ENCODE results near the gene FAM222B.
"Not testable (repeated sequence)": the region's sequence is repeated elsewhere in the genome, so short reads cannot be mapped to it uniquely, and the experiment has no call there.

The FAM222B gene

GRCh38 chr17:28737316-28737715 is 105.3 kb downstream of the FAM222B start:
- peak overlapping the region; percentile 69 for H3K9ac ChIP-seq (ENCODE audit: low read length)
- peaks cover 57% of the 10 kb centered on the region for H3F3A ChIP-seq (ENCODE audit: insufficient read depth)
- TF ChIP-seq EZH2phosphoT487 (conservative IDR thresholded peaks at IDR 0.05; ENCODE audit: low read length) (no peak), CTCF (IDR thresholded peaks at IDR 0.05; ENCODE audit: insufficient read depth, low read length, poor library complexity, severe bottlenecking) (no peak)
- peaks cover 10% of the 10 kb centered on the region; the same call in 1 of the 2 replicates for H3K36me3 ChIP-seq (ENCODE audit: low read length)
- no peak overlapping the region for H3K4me3 ChIP-seq (ENCODE audit: insufficient read depth, low read length, poor library complexity, severe bottlenecking)
- no peak overlapping the region for H2AFZ ChIP-seq (ENCODE audit: low read depth, low read length, severe bottlenecking)
- H3K9me2 ChIP-seq (replicated peaks; ENCODE audit: insufficient read depth, low read length): no peaks in the 10 kb centered on the region
- no peaks in the 10 kb centered on the region for H3K27me3 ChIP-seq (ENCODE audit: low read length)
- peaks cover 6% of the 10 kb centered on the region; the same call in 1 of the 2 replicates for H3K9me3 ChIP-seq (ENCODE audit: insufficient read depth, low read length)
- peak overlapping the region; percentile 99 for H3K27ac ChIP-seq (ENCODE audit: low read depth, low read length)
- H3K4me2 ChIP-seq (ENCODE audit: low read depth, low read length, poor library complexity, severe bottlenecking): peak overlapping the region; percentile 79
- no peaks in the 10 kb centered on the region for H4K20me1 ChIP-seq (ENCODE audit: low read depth, low read length)
- no peaks in the 10 kb centered on the region for H3K79me2 ChIP-seq (ENCODE audit: insufficient read depth, low read length)

- not testable (repeated sequence) for H3K79me2 ChIP-seq (ENCODE audit: insufficient read depth, low read length); H3K9me2 ChIP-seq (replicated peaks; ENCODE audit: insufficient read depth, low read length); H2AFZ ChIP-seq (ENCODE audit: low read depth, low read length, severe bottlenecking); H4K20me1 ChIP-seq (ENCODE audit: low read depth, low read length); H3K4me2 ChIP-seq (ENCODE audit: low read depth, low read length, poor library complexity, severe bottlenecking); H3K4me3 ChIP-seq (ENCODE audit: insufficient read depth, low read length, poor library complexity, severe bottlenecking); H3K27me3 ChIP-seq (ENCODE audit: low read length); H3K9me3 ChIP-seq (ENCODE audit: insufficient read depth, low read length); H3K9ac ChIP-seq (ENCODE audit: low read length)
- peaks cover 10% of the 10 kb centered on the region; the same call in 1 of the 2 replicates for H3K36me3 ChIP-seq (ENCODE audit: low read length)
- H3K27ac ChIP-seq (ENCODE audit: low read depth, low read length): peak overlapping the region; percentile 99
- H3F3A ChIP-seq (ENCODE audit: insufficient read depth): peaks cover 46% of the 10 kb centered on the region
Observed at GRCh38 chr17:28735913-28736769, 106.4 kb downstream of the FAM222B start.

GRCh38 chr17:28735242-28735722 is 107.3 kb downstream of the FAM222B start:
- Histone ChIP-seq H4K20me1 (ENCODE audit: low read depth, low read length) (no peaks in the 10 kb centered on the region), H3F3A (ENCODE audit: insufficient read depth) (peaks cover 40% of the 10 kb centered on the region), H3K9ac (ENCODE audit: low read length) (no peak overlapping the region), H3K4me3 (ENCODE audit: insufficient read depth, low read length, poor library complexity, severe bottlenecking) (no peak overlapping the region), H3K9me2 (replicated peaks; ENCODE audit: insufficient read depth, low read length) (no peaks in the 10 kb centered on the region), H3K4me2 (ENCODE audit: low read depth, low read length, poor library complexity, severe bottlenecking) (no peak overlapping the region), H3K27me3 (ENCODE audit: low read length) (no peaks in the 10 kb centered on the region), H2AFZ (ENCODE audit: low read depth, low read length, severe bottlenecking) (no peak overlapping the region), H3K79me2 (ENCODE audit: insufficient read depth, low read length) (no peaks in the 10 kb centered on the region), H3K9me3 (ENCODE audit: insufficient read depth, low read length) (peaks cover 6% of the 10 kb centered on the region; the same call in 1 of the 2 replicates), H3K36me3 (ENCODE audit: low read length) (peaks cover 10% of the 10 kb centered on the region; the same call in 1 of the 2 replicates), H3K27ac (ENCODE audit: low read depth, low read length) (peak overlapping the region; percentile 70)
- TF ChIP-seq EZH2phosphoT487 (conservative IDR thresholded peaks at IDR 0.05; ENCODE audit: low read length): no peak
- no peak for TF ChIP-seq CTCF (IDR thresholded peaks at IDR 0.05; ENCODE audit: insufficient read depth, low read length, poor library complexity, severe bottlenecking)

Measured in SU-DHL-6 (cell line).